HepG2 (cell line): ENCODE data around the gene SASH3.

Experiments
- RBM22 ChIP-seq: fragments of 200-400 bp; formaldehyde crosslinking; optimal IDR thresholded peaks from 2 replicates; pipeline ENCODE3; 2017; ENCODE audit warnings: mild to moderate bottlenecking, low read length, moderate library complexity
- SMAD1 ChIP-seq: sonication (generic); formaldehyde crosslinking; IDR thresholded peaks from 2 replicates; pipeline ENCODE4 v1.4.0; 2020; ENCODE audit warnings: missing genetic modification reagents, low read depth, mild to moderate bottlenecking, borderline replicate concordance
- SMYD3 ChIP-seq: sonication (generic); formaldehyde crosslinking; IDR thresholded peaks from 2 replicates; pipeline ENCODE4 v1.8.1; 2023; ENCODE audit warnings: mild to moderate bottlenecking, missing genetic modification reagents
- THAP7 ChIP-seq: sonication (generic); formaldehyde crosslinking; IDR thresholded peaks from 2 replicates; pipeline ENCODE4 v1.8.1; 2023; ENCODE audit warnings: mild to moderate bottlenecking, missing genetic modification reagents
- ZNF10 ChIP-seq: sonication (generic); formaldehyde crosslinking; IDR thresholded peaks from 2 replicates; pipeline ENCODE4 v1.4.0; 2020; ENCODE audit warnings: mild to moderate bottlenecking, low read depth, missing genetic modification reagents, borderline replicate concordance
- ZNF564 ChIP-seq: sonication (generic); formaldehyde crosslinking; IDR thresholded peaks from 2 replicates; pipeline ENCODE4 v1.8.1; 2023; ENCODE audit warnings: mild to moderate bottlenecking, missing genetic modification reagents
- ZNF772 ChIP-seq: sonication (generic); formaldehyde crosslinking; IDR thresholded peaks from 2 replicates; pipeline ENCODE4 v1.5.0; 2020; ENCODE audit warnings: mild to moderate bottlenecking, missing genetic modification reagents
- TF ChIP-seq, protein P1 (sequence below): sonication (generic); formaldehyde crosslinking; IDR thresholded peaks from 2 replicates; pipeline ENCODE4 v1.4.0; 2020; ENCODE audit warnings: mild to moderate bottlenecking, missing genetic modification reagents

GRCh38 chrX:129808158-129808828, 28.5 kb downstream of the SASH3 start:
- TF ChIP-seq RBM22 (no peak), ZNF564 (CRISPR knock-in tag) (no peak), SMYD3 (no peak), SMAD1 (no peak), ZNF10 (no peak), THAP7 (no peak), ZNF772 (CRISPR knock-in tag) (no peak)
- TF ChIP-seq, protein P1, sequence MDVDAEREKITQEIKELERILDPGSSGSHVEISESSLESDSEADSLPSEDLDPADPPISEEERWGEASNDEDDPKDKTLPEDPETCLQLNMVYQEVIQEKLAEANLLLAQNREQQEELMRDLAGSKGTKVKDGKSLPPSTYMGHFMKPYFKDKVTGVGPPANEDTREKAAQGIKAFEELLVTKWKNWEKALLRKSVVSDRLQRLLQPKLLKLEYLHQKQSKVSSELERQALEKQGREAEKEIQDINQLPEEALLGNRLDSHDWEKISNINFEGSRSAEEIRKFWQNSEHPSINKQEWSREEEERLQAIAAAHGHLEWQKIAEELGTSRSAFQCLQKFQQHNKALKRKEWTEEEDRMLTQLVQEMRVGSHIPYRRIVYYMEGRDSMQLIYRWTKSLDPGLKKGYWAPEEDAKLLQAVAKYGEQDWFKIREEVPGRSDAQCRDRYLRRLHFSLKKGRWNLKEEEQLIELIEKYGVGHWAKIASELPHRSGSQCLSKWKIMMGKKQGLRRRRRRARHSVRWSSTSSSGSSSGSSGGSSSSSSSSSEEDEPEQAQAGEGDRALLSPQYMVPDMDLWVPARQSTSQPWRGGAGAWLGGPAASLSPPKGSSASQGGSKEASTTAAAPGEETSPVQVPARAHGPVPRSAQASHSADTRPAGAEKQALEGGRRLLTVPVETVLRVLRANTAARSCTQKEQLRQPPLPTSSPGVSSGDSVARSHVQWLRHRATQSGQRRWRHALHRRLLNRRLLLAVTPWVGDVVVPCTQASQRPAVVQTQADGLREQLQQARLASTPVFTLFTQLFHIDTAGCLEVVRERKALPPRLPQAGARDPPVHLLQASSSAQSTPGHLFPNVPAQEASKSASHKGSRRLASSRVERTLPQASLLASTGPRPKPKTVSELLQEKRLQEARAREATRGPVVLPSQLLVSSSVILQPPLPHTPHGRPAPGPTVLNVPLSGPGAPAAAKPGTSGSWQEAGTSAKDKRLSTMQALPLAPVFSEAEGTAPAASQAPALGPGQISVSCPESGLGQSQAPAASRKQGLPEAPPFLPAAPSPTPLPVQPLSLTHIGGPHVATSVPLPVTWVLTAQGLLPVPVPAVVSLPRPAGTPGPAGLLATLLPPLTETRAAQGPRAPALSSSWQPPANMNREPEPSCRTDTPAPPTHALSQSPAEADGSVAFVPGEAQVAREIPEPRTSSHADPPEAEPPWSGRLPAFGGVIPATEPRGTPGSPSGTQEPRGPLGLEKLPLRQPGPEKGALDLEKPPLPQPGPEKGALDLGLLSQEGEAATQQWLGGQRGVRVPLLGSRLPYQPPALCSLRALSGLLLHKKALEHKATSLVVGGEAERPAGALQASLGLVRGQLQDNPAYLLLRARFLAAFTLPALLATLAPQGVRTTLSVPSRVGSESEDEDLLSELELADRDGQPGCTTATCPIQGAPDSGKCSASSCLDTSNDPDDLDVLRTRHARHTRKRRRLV (CRISPR knock-in tag) = no peak
